ENCODE measurements around the gene WDFY2.

WDFY2 gene

GRCh38 chr13:51742611-51743010 is 158.3 kb downstream of the WDFY2 start:
- no peak for DNase-seq

GRCh38 chr13:51745243-51745642 is 161.0 kb downstream of the WDFY2 start:
- no peak for DNase-seq

- DNase-seq, result no peak
Measured at GRCh38 chr13:51746802-51747201, 162.5 kb downstream of the WDFY2 start.

DNA sequence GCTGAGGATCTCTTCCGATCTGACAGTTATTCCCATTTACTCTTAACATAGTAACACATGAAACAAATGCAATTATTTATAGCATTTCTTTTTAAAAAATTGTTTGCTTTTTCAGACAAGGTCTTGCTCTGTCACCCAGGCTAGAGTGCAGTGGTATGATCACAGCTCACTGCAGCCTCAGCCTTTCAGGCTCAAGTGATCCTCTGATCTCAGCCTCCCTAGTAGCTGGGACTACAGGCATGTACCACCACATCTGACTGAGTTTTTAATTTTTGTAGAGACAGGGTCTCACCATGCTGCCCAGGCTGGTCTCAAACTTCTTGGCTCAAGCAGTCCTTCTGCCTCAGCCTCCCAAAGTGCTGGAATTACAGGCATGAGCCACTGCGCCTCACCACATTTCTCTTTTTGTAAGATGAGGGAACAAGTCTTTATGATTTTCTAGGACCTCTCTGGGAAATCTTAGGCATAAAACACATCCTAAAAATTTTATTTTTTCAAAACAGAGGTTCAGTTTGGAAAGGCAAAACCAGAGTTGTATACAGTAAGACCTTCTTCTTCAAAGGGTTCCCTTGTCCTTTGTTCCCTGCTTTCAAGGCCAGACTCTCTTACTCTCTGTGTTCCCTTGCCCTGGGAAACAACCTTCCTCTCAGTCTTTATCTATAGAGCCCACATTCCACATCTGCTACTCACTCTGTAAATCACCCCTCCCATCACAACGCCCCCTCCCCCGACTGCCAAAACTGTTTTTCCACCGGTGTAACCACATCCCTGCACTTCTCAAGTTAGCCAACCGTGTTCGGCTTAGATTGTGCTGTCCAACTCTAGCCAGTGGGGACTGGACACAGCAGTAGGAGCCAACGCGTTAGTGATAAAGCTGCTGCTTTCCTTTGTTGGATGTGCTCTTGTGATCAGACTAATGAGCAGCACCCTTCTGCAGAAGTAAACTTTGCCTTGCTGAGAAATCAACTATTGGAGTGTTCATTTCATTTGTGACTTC is 163.5 kb downstream of the WDFY2 start:
- DNase-seq, result no peak

GRCh38 chr13:51756651-51757050 is 172.4 kb downstream of the WDFY2 start:
- DNase-seq, result no peak

DNA sequence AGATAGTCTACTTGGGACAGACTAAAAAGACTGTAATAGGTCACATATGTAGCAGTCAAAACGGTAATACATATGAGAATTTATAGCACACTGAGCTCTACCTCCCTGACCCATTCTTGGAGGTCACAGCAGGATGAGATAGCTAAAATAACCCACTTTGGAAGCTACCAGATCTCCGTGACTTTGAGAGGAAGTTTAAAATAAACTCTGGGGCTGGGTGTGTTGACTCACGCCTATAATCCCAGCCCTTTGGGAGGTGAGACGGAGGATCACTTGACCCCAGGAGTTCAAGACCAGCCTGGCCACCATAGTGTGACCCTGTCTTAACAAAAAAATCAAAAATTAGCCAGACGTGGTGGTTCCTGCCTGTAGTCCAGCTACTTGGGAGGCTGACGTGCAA is 174.4 kb downstream of the WDFY2 start:
- DNase-seq, result no peak

GRCh38 chr13:51759240-51759639 is 175.0 kb downstream of the WDFY2 start:
- DNase-seq, result no peak

DNA sequence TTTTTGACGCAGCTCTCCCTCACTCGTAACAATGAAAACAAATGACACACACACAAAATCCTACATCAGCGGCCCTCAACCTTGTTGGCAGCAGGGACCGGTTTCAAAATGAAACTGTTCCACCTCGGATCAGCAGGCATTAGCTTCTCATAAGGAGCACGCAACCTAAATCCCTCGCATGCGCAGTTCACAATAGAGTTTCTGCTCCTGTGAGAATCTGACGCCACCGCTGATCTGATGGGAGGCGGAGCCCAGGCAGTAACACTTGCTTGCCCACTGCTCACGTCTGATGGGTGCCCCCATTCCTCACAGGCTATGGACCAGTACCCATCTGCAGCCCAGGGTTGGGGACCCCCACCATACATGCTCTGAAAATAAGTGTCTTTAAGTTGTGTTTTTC is 176.3 kb downstream of the WDFY2 start:
- DNase-seq, result no peak

- DNase-seq, result no peak
Measured at GRCh38 chr13:51761643-51762350, 177.5 kb downstream of the WDFY2 start.

- DNase-seq, result no peak
Measured at GRCh38 chr13:51763486-51763885, 179.2 kb downstream of the WDFY2 start.

- DNase-seq, result peak; percentile 43
Measured at GRCh38 chr13:51764184-51765141, 180.2 kb downstream of the WDFY2 start.

DNA sequence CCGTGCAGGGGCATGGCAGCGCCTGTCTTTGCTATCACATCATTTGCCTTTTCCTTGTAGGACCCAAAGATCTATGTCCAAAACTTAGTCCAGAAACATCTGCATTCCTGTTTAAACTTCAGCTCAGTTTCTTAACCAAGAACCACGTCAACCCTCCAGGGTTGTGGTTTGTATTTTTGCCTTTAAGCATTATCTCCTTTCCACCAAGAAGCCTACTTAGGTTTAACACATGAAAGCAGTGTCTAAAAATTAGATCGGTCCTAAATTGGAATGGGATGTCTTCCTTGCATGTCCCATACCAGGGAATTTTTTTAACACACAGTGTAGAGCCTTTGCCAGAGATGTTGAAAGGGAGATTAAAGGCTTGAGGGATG is 180.9 kb downstream of the WDFY2 start:
- DNase-seq, result no peak

DNA sequence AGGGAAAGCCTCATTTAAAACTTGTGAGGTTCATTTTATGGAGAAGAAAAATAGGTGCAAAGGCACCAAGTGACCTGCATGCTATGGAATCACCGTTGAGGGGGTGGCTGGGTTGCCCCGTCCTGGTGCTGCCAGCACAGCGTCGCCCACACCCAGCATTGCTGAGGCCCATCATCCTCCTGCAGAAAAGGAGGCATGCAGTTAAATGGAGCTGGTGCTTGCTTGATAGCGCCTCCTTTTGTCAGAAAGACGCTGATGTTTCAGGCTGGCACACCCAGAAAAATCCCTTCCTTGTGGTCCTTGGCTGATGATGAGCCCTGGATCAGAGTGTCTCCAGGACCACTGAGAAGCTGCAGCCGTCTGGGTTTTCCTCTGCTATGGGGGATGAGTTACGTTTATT is 182.8 kb downstream of the WDFY2 start:
- no peak for DNase-seq

DNA sequence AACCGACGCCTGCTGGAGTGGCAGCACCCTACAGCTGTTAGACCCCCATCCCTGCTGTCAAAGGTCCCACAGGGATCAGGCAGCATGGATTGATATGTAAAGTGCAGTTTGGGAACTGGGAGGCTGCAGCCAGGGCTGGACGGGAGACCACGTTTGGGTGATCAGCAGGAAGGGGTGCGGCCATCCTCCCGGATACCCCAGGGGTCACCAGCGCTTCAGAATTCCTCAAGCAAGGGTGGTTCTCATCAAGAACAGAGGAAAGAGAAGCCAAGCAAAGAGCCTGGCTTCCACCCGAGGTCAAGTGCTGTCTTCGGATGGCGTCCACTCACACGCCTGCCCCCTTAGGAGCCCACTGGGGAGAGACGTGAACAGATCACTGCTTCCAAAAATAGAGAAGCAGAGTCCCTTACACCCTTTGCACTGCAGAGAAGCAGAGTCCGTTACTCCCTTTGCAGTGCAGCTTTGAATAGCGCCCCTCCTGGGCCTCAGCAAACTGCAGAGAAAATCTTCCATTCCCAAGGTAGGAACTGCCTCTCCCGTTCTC is 184.2 kb downstream of the WDFY2 start:
- no peak for DNase-seq

- no peak for DNase-seq
Measured at GRCh38 chr13:51768976-51769375, 184.7 kb downstream of the WDFY2 start.

DNA sequence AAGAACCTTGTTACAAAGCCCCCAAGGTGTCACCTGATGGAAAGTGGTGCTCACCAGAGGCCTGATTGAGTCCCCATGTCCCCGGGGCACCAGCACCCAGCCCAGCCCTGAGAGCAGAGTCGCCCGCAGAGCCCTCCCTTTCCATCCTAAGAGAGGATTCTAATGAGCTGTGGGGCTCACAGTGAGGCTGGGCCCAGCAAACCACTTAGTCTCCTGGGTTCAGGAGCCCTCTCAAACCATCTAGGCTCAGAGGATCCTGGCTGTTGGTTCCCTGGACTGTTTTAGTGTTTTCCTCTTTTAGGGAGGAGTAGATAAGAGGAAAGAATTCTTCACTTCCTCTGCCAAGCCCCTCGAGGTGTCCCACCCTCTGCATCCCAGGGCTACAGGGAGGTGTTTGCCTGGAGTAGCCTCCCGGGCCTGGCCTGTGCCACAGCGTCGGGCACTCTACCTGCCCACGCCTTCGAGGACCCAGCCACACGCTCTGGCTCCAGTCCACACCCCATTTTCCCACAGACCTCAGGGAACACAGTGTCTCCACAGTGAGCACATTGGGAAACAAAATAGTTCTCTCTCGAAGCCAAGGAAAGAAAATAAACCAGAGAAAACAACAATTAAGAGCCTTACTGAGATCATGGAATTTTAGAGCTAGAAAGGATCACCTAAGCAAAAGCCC is 185.3 kb downstream of the WDFY2 start:
- DNase-seq, result no peak

GRCh38 chr13:51770160-51770559 is 185.9 kb downstream of the WDFY2 start:
- no peak for DNase-seq

DNA sequence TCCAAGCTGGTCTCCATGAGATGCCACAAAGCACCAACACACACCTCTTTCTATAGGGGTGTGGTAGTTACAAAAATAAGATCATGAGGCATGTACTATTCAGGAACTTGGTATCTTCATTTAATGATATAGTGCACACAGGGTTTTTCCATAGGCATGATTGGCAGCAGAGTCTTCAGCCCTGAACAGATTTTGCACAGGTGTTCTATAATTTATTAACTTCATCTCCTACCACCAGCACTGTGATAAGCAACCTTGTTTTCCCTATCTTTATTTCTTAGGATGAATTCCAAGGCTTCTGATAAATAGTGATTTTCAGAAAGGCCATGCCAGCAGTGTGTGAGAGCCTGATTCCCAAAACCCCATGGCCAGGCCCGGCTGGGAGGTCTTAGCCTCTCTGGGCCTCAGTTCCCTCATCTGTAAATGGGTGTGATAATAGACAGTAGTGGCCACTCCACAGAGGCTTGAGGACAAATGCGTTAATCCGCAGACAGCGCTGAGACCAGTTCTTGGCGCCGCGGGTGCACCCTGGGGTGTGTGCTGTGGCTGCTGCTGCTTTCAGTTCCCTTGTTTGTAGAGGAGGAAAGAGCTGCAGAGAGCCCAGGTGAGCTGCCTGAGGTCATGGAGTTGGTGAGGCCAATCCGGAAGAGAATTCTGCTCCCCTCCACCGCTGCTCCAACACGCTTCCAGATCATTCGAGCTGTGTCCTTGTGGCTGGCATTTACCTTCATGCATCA is 186.6 kb downstream of the WDFY2 start:
- no peak for DNase-seq

DNA sequence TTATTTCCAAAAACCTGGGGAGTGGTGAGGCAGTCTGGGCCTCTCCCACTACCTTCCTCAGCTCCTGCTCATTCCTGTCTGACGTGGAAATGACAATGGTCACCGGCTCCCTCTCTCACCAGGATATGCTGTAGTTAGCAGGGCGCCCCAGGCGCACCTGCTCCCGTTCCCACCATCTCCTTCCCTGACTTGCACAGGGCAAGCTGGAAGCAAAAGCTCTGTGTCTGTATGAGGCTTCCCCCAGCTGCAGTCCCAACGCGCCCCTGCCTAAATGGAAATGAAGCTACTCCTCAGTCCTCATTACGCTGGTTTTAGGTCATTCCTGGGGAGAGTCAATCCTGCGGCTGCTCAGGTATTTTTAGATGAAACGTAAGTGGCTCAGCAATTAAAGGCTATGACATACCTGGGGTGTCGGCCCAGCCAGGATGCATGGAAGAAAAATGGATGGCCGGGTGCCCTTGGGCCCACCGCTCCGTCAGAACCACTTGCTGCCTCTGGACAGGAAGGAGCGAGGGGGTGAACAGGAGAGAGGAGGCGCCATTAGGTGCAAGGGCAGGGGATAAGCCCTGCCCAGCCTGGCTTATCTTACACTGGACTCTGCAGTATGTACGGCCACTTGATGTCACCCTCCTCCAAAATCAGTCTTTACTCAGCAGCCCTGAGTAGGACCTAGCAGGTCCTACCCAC is 187.3 kb downstream of the WDFY2 start:
- no peak for DNase-seq

DNA sequence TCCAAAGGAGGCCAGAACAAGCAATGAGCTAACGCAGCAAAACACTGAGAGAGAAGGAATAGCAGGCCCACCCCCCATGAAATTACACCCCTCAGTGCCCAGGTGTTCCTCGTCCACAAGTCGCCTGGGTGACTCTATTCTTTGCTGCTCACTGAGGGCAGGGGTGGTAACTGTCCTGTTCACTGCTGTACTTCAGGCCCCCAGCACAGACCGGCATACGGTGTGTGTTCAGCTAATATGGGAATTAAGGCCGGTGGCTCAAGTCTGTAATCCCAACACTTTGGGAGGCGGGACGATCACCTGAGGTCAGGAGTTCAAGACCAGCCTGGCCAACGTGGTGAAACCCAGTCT is 187.8 kb downstream of the WDFY2 start:
- DNase-seq, result no peak

DNA sequence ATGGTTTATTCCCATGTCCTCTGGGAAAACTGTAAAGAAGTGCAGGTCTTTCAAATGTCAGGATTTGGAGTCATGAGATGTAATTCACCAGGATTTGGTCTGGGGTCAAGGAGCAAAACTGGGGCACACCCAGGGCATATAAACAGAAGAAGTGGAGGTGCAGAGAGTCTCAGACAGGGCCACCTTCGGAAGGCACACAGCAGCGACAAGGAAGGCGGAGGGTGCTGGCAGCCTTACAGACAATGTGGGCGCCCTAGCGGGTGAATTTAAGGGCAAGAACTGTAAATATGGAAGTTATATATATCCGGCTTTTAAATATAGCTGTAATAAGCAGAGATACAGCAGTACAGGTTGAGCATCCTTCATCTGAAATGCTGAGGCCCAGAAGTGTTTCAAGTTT is 188.5 kb downstream of the WDFY2 start:
- no peak for DNase-seq
